NCI-H460 (cell line): Measurements from ENCODE around the gene PAK4. TPM values are rescaled to one million over a fixed set of nuclear protein-coding genes. Genes with fewer than 3 reads are reported as not detected.
A peak's percentile ranks its signal among the peaks of the same experiment; 100 is the strongest.
"Not testable (repeated sequence)": the region's sequence is repeated elsewhere in the genome, so short reads cannot be mapped to it uniquely, and the experiment has no call there.

Experiments
- DNase-seq: peaks from one replicate; pipeline ENCODE4 v3.0.0-alpha.2; 2016; ENCODE audit warnings: low read depth; ENCODE audit errors: extremely low read depth
- total RNA-seq: library from RNA; depleted of rRNA; stranded (reverse); fragments of >200 nt; shearing (Covaris generic); gene quantifications from 2 replicates; pipeline ENCODE4 v1.2.3, GENCODE V29; 2014

Gene PAK4
- total RNA-seq, 1 experiment from 2014 or later, result 4.4 TPM

- no peak for DNase-seq
Observed at GRCh38 chr19:39099341-39099740, 26.2 kb upstream of the PAK4 start.

- no peak for DNase-seq
Observed at GRCh38 chr19:39100500-39101166, 25.0 kb upstream of the PAK4 start.

GRCh38 chr19:39103151-39103550 is 22.4 kb upstream of the PAK4 start:
- DNase-seq, result no peak

GRCh38 chr19:39104186-39104596 is 21.4 kb upstream of the PAK4 start:
- DNase-seq, result no peak

- no peak for DNase-seq
Observed at GRCh38 chr19:39106194-39106593, 19.4 kb upstream of the PAK4 start.

GRCh38 chr19:39109641-39110040 is 15.9 kb upstream of the PAK4 start:
- no peak for DNase-seq

- peak; percentile 55 for DNase-seq
Observed at GRCh38 chr19:39110263-39110967, 15.2 kb upstream of the PAK4 start.

- DNase-seq, result no peak
Observed at GRCh38 chr19:39111593-39112199, 13.9 kb upstream of the PAK4 start.

- no peak for DNase-seq
Observed at GRCh38 chr19:39112338-39112890, 13.2 kb upstream of the PAK4 start.

GRCh38 chr19:39113199-39113598 is 12.4 kb upstream of the PAK4 start:
- no peak for DNase-seq

- DNase-seq, result no peak
Observed at GRCh38 chr19:39115105-39115847, 10.3 kb upstream of the PAK4 start.

GRCh38 chr19:39117023-39117422 is 8.6 kb upstream of the PAK4 start:
- not testable (repeated sequence) for DNase-seq

GRCh38 chr19:39119830-39120229 is 5.8 kb upstream of the PAK4 start:
- DNase-seq, result no peak

- DNase-seq, result no peak
Observed at GRCh38 chr19:39122934-39123731, 2.5 kb upstream of the PAK4 start.

GRCh38 chr19:39124136-39124764 is 1.3 kb upstream of the PAK4 start:
- no peak for DNase-seq

- DNase-seq, result no peak
Observed at GRCh38 chr19:39125199-39125553, 410 bp upstream of the PAK4 start.

- no peak for DNase-seq
Observed at GRCh38 chr19:39126312-39127187, 964 bp downstream of the PAK4 start.

GRCh38 chr19:39127812-39128515 is 2.4 kb downstream of the PAK4 start:
- DNase-seq, result no peak
